ENCODE data around the gene GAS7. TPM values are rescaled to one million over a fixed set of nuclear protein-coding genes. Genes with fewer than 3 reads are reported as not detected.
"Not testable (repeated sequence)": the region's sequence is repeated elsewhere in the genome, so short reads cannot be mapped to it uniquely, and the experiment has no call there.

GAS7 gene
- total RNA-seq, 1 experiment from 2014 or later: 12.3 TPM

DNA sequence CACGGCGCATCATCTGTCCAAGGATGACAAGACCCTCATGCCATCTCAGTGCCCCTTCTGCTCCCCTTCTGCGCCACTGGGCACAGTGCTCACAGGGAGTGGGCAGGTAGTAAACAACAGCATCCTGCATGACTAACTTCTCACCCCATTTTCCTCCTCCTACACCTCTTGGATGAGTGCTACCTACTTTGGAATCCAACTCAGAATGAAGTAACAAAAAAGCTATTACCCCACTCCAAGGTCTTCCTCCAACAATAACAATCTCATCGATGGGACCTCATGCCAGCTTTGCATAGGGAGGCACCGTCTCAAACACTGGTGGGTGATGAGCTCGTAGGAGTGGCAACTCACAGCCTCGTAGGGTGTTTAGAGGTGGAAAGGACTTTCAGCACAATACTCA is 194.7 kb downstream of the GAS7 start:
- no peaks in the 10 kb centered on the region for H3K9me3 Mint-ChIP-seq
- no peak for TF ChIP-seq NFE2L1 (CRISPR knock-in tag; IDR thresholded peaks at IDR 0.05)
- TF ChIP-seq NR2C2 (CRISPR knock-in tag; IDR thresholded peaks at IDR 0.05): no peak
- no peak for TF ChIP-seq GRHL2 (CRISPR knock-in tag; IDR thresholded peaks at IDR 0.05; ENCODE audit: insufficient replicate concordance, severe bottlenecking)
- TF ChIP-seq NFATC4 (CRISPR knock-in tag; IDR thresholded peaks at IDR 0.05): no peak
- TF ChIP-seq ZNF423 (CRISPR knock-in tag; IDR thresholded peaks at IDR 0.05): no peak
- TF ChIP-seq, protein P1, sequence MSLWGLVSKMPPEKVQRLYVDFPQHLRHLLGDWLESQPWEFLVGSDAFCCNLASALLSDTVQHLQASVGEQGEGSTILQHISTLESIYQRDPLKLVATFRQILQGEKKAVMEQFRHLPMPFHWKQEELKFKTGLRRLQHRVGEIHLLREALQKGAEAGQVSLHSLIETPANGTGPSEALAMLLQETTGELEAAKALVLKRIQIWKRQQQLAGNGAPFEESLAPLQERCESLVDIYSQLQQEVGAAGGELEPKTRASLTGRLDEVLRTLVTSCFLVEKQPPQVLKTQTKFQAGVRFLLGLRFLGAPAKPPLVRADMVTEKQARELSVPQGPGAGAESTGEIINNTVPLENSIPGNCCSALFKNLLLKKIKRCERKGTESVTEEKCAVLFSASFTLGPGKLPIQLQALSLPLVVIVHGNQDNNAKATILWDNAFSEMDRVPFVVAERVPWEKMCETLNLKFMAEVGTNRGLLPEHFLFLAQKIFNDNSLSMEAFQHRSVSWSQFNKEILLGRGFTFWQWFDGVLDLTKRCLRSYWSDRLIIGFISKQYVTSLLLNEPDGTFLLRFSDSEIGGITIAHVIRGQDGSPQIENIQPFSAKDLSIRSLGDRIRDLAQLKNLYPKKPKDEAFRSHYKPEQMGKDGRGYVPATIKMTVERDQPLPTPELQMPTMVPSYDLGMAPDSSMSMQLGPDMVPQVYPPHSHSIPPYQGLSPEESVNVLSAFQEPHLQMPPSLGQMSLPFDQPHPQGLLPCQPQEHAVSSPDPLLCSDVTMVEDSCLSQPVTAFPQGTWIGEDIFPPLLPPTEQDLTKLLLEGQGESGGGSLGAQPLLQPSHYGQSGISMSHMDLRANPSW (CRISPR knock-in tag; conservative IDR thresholded peaks at IDR 0.05; ENCODE audit: low read depth): no peak
- TF ChIP-seq ZNF138 (CRISPR knock-in tag; conservative IDR thresholded peaks at IDR 0.05): no peak
- no peak for TF ChIP-seq CREM (CRISPR knock-in tag; IDR thresholded peaks at IDR 0.05)
- TF ChIP-seq MYBL2 (CRISPR knock-in tag; IDR thresholded peaks at IDR 0.05): no peak
- TF ChIP-seq TEAD4 (CRISPR knock-in tag; IDR thresholded peaks at IDR 0.05): no peak
- TF ChIP-seq, protein P2, sequence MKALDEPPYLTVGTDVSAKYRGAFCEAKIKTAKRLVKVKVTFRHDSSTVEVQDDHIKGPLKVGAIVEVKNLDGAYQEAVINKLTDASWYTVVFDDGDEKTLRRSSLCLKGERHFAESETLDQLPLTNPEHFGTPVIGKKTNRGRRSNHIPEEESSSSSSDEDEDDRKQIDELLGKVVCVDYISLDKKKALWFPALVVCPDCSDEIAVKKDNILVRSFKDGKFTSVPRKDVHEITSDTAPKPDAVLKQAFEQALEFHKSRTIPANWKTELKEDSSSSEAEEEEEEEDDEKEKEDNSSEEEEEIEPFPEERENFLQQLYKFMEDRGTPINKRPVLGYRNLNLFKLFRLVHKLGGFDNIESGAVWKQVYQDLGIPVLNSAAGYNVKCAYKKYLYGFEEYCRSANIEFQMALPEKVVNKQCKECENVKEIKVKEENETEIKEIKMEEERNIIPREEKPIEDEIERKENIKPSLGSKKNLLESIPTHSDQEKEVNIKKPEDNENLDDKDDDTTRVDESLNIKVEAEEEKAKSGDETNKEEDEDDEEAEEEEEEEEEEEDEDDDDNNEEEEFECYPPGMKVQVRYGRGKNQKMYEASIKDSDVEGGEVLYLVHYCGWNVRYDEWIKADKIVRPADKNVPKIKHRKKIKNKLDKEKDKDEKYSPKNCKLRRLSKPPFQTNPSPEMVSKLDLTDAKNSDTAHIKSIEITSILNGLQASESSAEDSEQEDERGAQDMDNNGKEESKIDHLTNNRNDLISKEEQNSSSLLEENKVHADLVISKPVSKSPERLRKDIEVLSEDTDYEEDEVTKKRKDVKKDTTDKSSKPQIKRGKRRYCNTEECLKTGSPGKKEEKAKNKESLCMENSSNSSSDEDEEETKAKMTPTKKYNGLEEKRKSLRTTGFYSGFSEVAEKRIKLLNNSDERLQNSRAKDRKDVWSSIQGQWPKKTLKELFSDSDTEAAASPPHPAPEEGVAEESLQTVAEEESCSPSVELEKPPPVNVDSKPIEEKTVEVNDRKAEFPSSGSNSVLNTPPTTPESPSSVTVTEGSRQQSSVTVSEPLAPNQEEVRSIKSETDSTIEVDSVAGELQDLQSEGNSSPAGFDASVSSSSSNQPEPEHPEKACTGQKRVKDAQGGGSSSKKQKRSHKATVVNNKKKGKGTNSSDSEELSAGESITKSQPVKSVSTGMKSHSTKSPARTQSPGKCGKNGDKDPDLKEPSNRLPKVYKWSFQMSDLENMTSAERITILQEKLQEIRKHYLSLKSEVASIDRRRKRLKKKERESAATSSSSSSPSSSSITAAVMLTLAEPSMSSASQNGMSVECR (CRISPR knock-in tag; IDR thresholded peaks at IDR 0.05; ENCODE audit: borderline replicate concordance): no peak
- no peak for TF ChIP-seq ZNF121 (CRISPR knock-in tag; IDR thresholded peaks at IDR 0.05)
- TF ChIP-seq, protein P3, sequence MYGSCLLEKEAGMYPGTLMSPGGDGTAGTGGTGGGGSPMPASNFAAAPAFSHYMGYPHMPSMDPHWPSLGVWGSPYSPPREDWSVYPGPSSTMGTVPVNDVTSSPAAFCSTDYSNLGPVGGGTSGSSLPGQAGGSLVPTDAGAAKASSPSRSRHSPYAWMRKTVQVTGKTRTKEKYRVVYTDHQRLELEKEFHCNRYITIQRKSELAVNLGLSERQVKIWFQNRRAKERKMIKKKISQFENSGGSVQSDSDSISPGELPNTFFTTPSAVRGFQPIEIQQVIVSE (CRISPR knock-in tag; IDR thresholded peaks at IDR 0.05; ENCODE audit: borderline replicate concordance): no peak
- TF ChIP-seq, protein P4, sequence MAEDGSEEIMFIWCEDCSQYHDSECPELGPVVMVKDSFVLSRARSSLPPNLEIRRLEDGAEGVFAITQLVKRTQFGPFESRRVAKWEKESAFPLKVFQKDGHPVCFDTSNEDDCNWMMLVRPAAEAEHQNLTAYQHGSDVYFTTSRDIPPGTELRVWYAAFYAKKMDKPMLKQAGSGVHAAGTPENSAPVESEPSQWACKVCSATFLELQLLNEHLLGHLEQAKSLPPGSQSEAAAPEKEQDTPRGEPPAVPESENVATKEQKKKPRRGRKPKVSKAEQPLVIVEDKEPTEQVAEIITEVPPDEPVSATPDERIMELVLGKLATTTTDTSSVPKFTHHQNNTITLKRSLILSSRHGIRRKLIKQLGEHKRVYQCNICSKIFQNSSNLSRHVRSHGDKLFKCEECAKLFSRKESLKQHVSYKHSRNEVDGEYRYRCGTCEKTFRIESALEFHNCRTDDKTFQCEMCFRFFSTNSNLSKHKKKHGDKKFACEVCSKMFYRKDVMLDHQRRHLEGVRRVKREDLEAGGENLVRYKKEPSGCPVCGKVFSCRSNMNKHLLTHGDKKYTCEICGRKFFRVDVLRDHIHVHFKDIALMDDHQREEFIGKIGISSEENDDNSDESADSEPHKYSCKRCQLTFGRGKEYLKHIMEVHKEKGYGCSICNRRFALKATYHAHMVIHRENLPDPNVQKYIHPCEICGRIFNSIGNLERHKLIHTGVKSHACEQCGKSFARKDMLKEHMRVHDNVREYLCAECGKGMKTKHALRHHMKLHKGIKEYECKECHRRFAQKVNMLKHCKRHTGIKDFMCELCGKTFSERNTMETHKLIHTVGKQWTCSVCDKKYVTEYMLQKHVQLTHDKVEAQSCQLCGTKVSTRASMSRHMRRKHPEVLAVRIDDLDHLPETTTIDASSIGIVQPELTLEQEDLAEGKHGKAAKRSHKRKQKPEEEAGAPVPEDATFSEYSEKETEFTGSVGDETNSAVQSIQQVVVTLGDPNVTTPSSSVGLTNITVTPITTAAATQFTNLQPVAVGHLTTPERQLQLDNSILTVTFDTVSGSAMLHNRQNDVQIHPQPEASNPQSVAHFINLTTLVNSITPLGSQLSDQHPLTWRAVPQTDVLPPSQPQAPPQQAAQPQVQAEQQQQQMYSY (CRISPR knock-in tag; IDR thresholded peaks at IDR 0.05): no peak
- TF ChIP-seq ELF4 (CRISPR knock-in tag; IDR thresholded peaks at IDR 0.05; ENCODE audit: low read depth): no peak
- ATAC-seq (no peak), DNase-seq (ENCODE audit: low spot score) (no peak)
- no peaks in the 10 kb centered on the region for H3K27me3 Mint-ChIP-seq (ENCODE audit: low read depth)
- no peak overlapping the region for H3K27ac Mint-ChIP-seq
- peaks cover 9% of the 10 kb centered on the region for H3K4me1 Mint-ChIP-seq
- no peaks in the 10 kb centered on the region for H3K36me3 Mint-ChIP-seq
- H3K4me3 Mint-ChIP-seq: no peak overlapping the region
- ChIA-PET POLR2A (no interaction called here), CTCF (no interaction called here)

DNA sequence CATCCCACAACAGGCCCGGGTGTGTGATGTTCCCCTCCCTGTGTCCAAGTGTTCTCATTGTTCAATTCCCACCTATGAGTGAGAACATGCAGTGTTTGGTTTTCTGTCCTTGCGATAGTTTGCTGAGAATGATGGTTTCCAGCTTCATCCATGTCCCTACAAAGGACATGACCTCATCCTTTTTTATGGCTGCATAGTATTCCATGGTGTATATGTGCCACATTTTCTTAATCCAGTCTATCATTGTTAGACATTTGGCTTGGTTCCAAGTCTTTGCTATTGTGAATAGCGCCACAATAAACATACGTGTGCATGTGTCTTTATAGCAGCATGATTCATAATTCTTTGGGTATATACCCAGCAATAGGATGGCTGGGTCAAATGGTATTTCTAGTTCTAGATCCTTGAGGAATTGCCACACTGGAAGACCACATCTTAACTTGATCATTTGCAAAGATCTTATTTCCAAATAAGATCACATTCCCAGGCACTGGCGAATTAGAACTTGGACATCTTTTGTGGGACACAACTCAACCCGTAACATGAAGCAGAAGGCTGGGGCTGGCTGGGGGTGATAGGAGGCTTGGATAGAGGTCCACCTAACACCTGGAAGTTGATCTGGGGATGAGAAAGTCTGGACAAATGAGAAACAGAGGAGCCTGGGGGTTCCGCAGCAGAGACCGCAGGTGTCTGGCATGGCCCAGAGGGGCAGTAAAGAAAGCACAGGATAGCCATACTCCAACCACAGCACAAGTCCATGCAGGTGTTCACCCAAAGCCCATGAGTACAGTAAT is 195.6 kb downstream of the GAS7 start:
- H3K9me3 Mint-ChIP-seq; H3K27ac Mint-ChIP-seq; H3K4me1 Mint-ChIP-seq; H3K4me3 Mint-ChIP-seq; DNase-seq (ENCODE audit: low spot score); H3K27me3 Mint-ChIP-seq (ENCODE audit: low read depth); CTCF ChIA-PET; POLR2A ChIA-PET; ATAC-seq; H3K36me3 Mint-ChIP-seq: not testable (repeated sequence)

Measured in WTC11 (cell line).